Mucosa of gallbladder (tissue), 1 donor: ENCODE data around the gene METTL25B. TPM values are rescaled to one million over a fixed set of nuclear protein-coding genes. Genes with fewer than 3 reads are reported as not detected.
A peak's percentile ranks its signal among the peaks of the same experiment; 100 is the strongest.

Source experiments
- DNase-seq: peaks from one replicate; pipeline ENCODE4 v3.0.0-alpha.2; 2020; ENCODE audit warnings: low spot score
- total RNA-seq: library from RNA; stranded (reverse); gene quantifications from one replicate; pipeline ENCODE4 v1.2.1, GENCODE V29; 2021
- donor health status: DM: no; HTN: no; CAD: no.

METTL25B gene
- total RNA-seq, 1 donor from 2014 or later = 48.0 TPM

- DNase-seq = no peak
Observed at GRCh38 chr1:156700736-156701531, 27.3 kb upstream of the METTL25B start.

DNA sequence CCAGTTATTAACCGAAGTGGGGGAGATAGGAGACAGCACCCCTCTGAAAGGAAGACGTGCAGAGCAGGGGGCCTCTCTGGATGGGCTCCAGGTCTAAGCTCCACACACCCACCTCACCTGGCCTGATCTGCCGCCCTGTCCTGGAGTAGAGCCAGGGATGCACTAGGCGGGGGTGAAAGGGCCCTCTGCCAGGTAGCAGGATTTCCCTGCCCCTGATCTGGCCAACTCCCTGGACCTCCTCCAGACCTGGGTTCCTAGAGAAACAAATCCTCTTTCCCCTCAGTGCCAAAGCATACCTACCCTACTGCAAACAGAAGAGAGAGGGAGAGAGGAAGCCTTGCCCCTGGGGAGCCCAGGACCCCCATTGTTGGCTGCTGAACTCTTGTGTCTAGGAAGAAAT lies 24.9 kb upstream of the METTL25B start:
- DNase-seq = no peak

- no peak for DNase-seq
Observed at GRCh38 chr1:156703741-156704140, 24.5 kb upstream of the METTL25B start.

GRCh38 chr1:156704166-156704711 lies 24.0 kb upstream of the METTL25B start:
- no peak for DNase-seq

- DNase-seq = peak; percentile 36
Observed at GRCh38 chr1:156704930-156705320, 23.3 kb upstream of the METTL25B start.

DNA sequence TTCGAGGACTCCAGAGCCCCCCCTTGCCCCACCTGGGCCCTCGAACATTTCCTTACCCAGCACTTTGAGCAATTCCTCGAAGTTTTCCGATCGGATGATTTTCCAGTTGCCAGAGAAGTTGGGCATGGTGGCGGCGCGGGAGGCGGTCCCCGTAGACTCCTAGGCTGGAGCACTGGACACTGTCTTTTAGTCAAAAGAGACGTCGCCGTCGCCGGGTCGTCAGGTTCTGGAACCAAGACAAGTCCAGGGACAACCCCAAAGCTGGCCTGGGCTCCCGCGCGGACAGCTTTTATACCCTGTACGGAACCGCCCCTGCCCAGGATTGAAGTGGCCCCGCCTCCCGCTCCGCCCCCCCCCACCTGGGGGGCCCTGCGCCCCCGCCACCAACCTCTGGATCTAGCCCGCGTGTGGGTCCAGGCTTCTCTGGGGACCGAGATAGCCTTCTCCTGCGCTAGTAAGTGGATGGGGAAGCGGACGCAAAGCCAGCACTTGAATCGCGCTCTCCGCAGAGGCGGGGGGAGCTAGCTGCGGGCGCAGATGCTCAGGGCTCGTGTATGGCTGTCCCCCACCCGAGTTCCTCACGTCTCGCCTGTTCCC lies 22.9 kb upstream of the METTL25B start, which contains the start of gene CRABP2:
CRABP2 (minus strand) TSS at position 263 of the 597 bp plus-strand sequence; CDS start at position 126, 137 bp downstream.
- peak; percentile 15 for DNase-seq

DNA sequence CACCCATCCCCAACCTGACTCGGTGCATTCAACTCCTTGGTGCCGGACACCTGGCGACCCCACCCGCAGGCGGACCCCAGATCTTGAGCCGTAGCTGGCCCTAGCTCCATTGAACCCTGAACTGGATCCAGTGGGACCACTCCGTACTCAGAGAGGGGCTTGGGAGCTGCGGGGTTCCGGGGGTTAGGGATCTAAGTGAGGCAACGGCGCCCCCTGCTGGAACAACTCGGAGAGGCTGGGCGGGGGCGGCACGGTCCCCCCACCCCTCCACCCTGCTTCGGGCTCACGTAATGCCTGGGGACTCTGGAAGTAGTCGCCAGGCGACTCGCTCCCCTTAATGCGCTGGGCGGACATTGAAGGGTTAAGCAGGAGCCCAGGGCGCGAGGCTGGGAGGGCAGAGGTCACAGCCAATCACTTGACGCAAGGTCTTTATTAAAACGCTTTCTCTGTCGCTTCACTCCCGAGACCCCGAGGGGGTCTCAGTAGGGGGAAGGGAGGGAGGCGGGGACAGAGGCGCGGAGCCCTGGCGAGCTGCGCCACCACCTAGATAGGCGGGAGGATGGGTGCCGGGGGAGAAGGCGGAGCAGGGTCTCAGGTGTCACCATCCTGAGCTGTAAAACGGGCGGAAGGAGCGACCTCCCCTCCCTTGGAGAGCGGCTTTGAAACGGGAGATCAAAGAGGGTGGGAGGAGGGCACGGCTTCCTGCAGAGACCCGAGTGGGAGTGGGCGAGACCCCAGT lies 22.2 kb upstream of the METTL25B start:
- peak; percentile 39 for DNase-seq

GRCh38 chr1:156706657-156707416 lies 21.4 kb upstream of the METTL25B start:
- peak; percentile 53 for DNase-seq

GRCh38 chr1:156707417-156708217 lies 20.7 kb upstream of the METTL25B start:
- DNase-seq = no peak

DNA sequence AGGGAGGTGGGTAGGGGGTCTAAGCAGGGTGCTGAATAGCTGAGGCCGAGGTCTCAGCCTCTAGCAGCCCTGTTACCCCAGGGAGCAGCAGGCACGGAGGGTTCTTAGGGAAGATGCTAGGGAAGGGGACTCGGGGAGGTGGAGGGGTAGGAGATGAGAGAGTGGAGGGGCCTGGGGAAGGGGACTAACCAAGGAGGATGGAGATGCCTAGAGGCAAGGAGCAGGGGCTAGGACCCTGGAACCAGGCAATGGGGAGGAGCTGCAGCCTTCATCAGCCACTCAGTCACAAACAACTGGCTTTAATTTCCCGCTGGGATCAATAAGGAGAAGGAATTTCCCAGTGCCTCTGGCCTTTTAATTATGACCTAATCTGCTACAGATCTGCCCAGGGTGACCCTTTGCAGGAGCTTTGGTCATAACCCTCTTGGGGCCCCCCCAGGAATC lies 20.0 kb upstream of the METTL25B start:
- no peak for DNase-seq

DNA sequence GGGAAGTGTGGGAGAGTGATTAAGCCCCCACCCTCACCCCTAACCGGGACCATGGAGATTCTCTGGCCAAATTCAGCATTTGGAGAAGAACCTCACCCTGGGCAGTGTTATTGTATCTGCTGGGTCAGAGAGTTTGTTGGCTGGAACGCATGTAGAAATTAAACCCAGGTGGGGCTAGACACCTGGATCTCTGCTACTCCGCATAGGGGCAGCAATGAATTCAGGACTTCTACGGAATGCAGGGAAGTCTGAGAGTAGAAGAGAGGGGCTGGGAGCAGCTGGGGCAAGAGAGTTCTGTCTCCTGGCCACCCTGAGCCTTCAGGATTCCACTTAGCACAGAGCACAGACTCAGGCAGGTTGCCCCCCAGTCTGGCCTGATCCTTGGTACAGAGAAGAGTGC lies 19.2 kb upstream of the METTL25B start:
- DNase-seq = no peak

DNA sequence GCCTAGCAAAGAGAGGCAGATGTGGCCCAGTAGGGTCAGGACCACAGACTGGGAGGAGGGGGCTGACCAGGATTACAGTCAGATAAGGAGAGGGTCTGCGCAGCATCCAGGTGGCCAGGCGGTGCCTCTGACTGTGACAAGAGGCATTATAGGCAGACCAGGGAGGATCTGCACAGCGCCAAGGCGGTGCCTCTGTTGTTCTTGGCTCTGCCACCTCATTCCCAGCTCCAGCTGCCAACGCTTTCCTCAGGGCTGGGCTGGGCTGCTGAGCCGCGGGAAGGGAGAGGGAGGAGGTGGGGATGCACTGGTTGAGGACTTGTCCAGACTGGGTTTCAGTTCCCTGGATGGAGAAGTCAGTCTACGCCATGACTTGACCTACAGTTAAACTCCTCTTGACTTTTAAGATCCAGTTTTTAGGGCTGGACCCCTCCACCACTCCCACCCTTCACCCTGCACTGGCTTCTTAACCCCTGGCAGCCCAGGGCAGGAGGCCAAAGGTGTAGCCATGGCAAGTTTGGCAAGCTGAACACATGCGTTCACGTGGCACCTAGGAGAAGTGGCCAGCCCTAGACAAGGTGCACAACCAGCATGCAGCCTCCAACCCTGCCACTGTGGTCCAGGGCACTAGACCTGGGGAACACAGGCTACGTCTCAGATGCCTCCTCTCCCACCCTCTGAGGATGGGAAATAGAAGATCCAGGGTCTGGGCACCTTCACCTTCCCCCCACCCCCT lies 18.3 kb upstream of the METTL25B start:
- peak; percentile 64 for DNase-seq

GRCh38 chr1:156711011-156711817 lies 17.1 kb upstream of the METTL25B start:
- DNase-seq = no peak

- DNase-seq = no peak
Observed at GRCh38 chr1:156712626-156713025, 15.6 kb upstream of the METTL25B start.

GRCh38 chr1:156714830-156715229 lies 13.4 kb upstream of the METTL25B start:
- no peak for DNase-seq

DNA sequence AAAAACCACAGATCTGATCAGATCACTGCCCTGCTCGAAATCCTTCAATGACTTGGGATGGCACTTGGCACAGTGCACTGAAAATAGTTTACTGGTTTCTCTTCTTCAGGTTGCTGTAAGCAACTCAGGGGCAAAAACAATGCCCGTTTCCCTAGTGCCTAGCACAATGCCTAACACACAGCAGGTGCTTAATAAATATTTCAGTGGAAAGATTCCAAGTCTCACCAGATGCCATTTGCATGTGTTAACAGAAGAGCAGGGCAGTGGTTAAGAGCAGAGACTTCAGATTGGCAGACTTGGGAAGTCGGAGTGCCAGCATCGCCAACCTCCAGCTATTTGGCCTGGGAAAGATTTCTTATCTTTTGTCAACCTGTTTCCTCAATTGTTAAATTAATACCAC lies 10.9 kb upstream of the METTL25B start:
- DNase-seq = no peak

DNA sequence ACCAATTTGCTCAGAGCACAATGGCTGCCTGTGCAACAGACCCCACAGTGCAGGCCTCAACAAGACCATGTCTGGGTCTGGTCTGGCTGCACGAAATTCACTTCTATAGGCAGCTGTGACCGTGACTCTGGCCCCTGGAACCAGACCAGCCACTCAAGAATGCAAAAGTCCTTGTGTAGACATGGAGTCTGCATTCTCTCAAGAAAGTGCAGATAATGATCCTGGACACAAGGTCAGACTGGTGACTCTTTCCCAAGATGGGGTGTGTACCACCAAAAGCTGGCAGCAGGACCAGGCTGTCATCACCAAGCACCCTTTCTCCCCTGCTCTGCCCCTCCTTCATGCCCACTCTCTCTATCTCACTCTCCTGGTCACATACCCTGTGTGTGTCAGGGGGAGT lies 7.1 kb upstream of the METTL25B start:
- no peak for DNase-seq

DNA sequence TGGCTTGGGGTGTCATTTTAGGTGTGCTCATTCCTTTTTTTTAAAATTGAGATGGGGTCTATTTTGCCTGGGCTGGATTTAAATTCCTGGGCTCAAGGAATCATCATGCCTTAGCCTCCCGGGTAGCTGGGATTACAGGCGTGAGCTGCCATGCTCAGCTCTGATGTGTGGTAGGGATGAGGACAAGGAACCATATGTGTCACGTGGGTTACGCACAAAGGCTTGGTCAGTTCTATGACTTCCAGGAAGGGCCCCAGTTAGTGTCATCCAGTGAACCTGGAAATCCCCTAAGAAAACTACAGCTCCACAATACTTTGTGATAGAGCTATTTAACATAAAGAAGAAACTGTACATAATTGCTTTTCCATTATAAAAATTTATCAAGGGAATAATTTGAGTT lies 6.7 kb upstream of the METTL25B start:
- no peak for DNase-seq

DNA sequence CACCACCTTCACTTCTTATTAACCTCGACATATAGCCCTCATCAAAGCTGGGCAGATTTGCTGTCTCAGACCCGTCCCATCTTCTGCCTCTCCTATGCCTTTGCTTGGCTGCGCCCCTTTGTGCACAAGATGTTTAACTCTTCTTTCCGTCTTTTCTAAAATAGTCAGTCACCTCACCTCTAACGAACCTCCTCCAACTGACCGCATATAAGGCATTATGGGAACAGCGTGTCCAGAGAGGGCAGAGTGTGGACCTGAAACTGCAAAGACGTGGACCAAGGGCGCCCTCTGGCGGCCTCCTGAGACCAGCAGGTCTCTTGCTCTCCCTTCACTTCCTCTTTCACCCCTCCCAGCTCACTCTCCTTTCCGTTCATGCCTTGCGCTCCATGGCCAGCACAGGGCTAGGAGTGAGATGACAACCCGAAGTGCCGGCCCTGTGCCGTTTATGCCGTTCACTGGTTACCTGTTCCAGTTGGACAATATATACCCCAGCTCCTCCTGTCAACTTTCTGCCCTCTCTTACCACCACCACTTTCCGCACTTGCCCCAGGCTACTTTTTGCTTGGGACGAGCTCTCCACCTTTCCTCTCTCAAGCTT lies 2.5 kb upstream of the METTL25B start:
- peak; percentile 91 for DNase-seq
